Adrenal gland (tissue), 12 donors: ENCODE measurements around the gene ANKRD13A. TPM values are rescaled to one million over a fixed set of nuclear protein-coding genes. Genes with fewer than 3 reads are reported as not detected.
"Not testable (repeated sequence)": the region's sequence is repeated elsewhere in the genome, so short reads cannot be mapped to it uniquely, and the experiment has no call there.

ENCODE experiments used
- DNase-seq, 7 donors: peaks; one replicate each; pipeline ENCODE4 v3.0.0-alpha.2; 2019 to 2020
- H3K27ac ChIP-seq, 5 donors: fragments of 200-600 bp; sonication (generic) in 4 of 5; 1 replicate in 3 of 5; 2 replicates in 2 of 5; pipeline versions ENCODE4 v1.5.1 to v1.8.0; 2016 to 2020; ENCODE audit warnings: mild to moderate bottlenecking in 1 of 5
- H3K27me3 ChIP-seq: fragments of 200-600 bp; 2 replicates; pipeline ENCODE4 v1.8.0; 2021
- H3K36me3 ChIP-seq, 2 donors: fragments of 200-600 bp; replicated peaks in 1 of 2; 1 replicate in 1 of 2; 2 replicates in 1 of 2; pipeline versions ENCODE4 v1.5.1 to v1.8.0; 2018 to 2022
- H3K4me1 ChIP-seq, 2 donors: fragments of 200-600 bp; replicated peaks in 1 of 2; 1 replicate in 1 of 2; 2 replicates in 1 of 2; pipeline versions ENCODE4 v1.5.1 to v1.8.0; 2018 to 2021
- H3K4me3 ChIP-seq, 4 donors: fragments of 200-600 bp; sonication (generic) in 3 of 4; one replicate each; pipeline ENCODE4 v1.5.1; 2016 to 2018
- H3K9me3 ChIP-seq, 3 donors: fragments of 200-600 bp; sonication (generic) in 1 of 3; replicated peaks in 1 of 3; 1 replicate in 2 of 3; 2 replicates in 1 of 3; pipeline versions ENCODE4 v1.5.1 to v1.8.0; 2016 to 2021
- CTCF ChIP-seq, 6 experiments: fragments of 450-650 bp in 4 of 6; fragments of 200-600 bp in 2 of 6; sonication (generic) in 1 of 6; IDR thresholded peaks; 1 replicate in 5 of 6; 2 replicates in 1 of 6; pipeline versions ENCODE4 v1.5.1 to v1.8.0; 2016 to 2021; ENCODE audit warnings: antibody characterized with exemption in 6 of 6, mild to moderate bottlenecking in 2 of 6, moderate library complexity in 1 of 6
- POLR2A ChIP-seq, 2 donors: fragments of 450-650 bp; IDR thresholded peaks; one replicate each; pipeline ENCODE4 v1.6.1; 2017; ENCODE audit warnings: antibody characterized with exemption in 2 of 2, mild to moderate bottlenecking in 2 of 2, moderate library complexity in 1 of 2
- WGBS, 4 donors: extraction: QIAGEN DNeasy Blood & Tissue Kit in 2 of 4; methylation state at CpG; one replicate each; pipeline versions ENCODE4 v1.1.5 to v1.1.7; 2013 to 2017; 5-methylcytosine and 5-hydroxymethylcytosine counted together
- intact Hi-C, 2 donors: fragments of 100-400 bp; cut with DNase I; formaldehyde crosslinking; loops; one replicate each; pipeline versions ENCODE4 v1.14.1 to v1.15.0; 2022 to 2023
- polyA plus RNA-seq, 3 donors: library from polyadenylated mRNA; stranded (reverse); fragments of 200-250 nt in 2 of 3; fragments of 350-450 nt in 1 of 3; fragmentation: Illumina TruSeq in 1 of 3; extraction: RNeasy Lipid Tissue Mini Kit (QIAGEN cat#74804) in 1 of 3; gene quantifications; one replicate each; pipeline ENCODE4 v1.2.3, GENCODE V29; 2013 to 2014
- total RNA-seq, 9 donors: library from RNA; depleted of rRNA in 4 of 9; stranded (reverse); fragments of >200 nt in 4 of 9; fragments of 120-200 nt in 1 of 9; fragmentation: NEBNext Ultra II Directional in 1 of 9; extraction: Animal tissue kit (Norgen Biotek cat#: 25700) in 1 of 9; gene quantifications; one replicate each; pipeline versions ENCODE4 v1.1.0 to v1.2.4, GENCODE V29; 2013 to 2023
- donor health status: healthy with polysubstance abuse.
- donor health status: Bipolar disorder and iron deficiency.
- donor health status: DM: yes; HTN: yes; CAD: no.
- donor health status: DM: no; HTN: no; CAD: no.
- donor health status: DM: no; HTN: no; CAD: no.
- donor health status: DM: yes; HTN: yes; CAD: no.

ANKRD13A gene
- total and polyA plus RNA-seq, 12 donors, result 17.1 to 84.5 (median 41.7) TPM

GRCh38 chr12:109981311-109981710 lies 17.9 kb upstream of the ANKRD13A start:
- peaks cover 0 to 91% of the 10 kb centered on the region in 2 donors for H3K36me3 ChIP-seq
- peaks cover 0 to 6% (median 0%) of the 10 kb centered on the region in 3 donors for H3K9me3 ChIP-seq
- DNase-seq, result no peak
- peak overlapping the region in 1 of 5 donors; percentile 72 for H3K27ac ChIP-seq
- intact Hi-C loops, result no loop called here
- H3K4me3 ChIP-seq, result no peak overlapping the region
- peaks cover 5 to 38% of the 10 kb centered on the region in 2 donors for H3K4me1 ChIP-seq
- TF ChIP-seq POLR2A (IDR thresholded peaks at IDR 0.05), result no peak
- no peak for TF ChIP-seq CTCF (IDR thresholded peaks at IDR 0.05)
- 91 to 94% (median 93%) methylated on average over 5 of the region's 5 CpGs for WGBS, 4 donors
- no peaks in the 10 kb centered on the region for H3K27me3 ChIP-seq

- TF ChIP-seq CTCF (IDR thresholded peaks at IDR 0.05), result no peak
- no peak for TF ChIP-seq POLR2A (IDR thresholded peaks at IDR 0.05)
- DNase-seq, result no peak
- no peak overlapping the region for H3K4me3 ChIP-seq
- peaks cover 0 to 6% (median 0%) of the 10 kb centered on the region in 3 donors for H3K9me3 ChIP-seq
- peaks cover 5 to 38% of the 10 kb centered on the region in 2 donors for H3K4me1 ChIP-seq
- H3K27ac ChIP-seq, result peak overlapping the region in 3 of 5 donors; percentile 22 to 72 (median 53)
- intact Hi-C loops, result no loop called here
- H3K36me3 ChIP-seq, result peaks cover 0 to 91% of the 10 kb centered on the region in 2 donors
- no peaks in the 10 kb centered on the region for H3K27me3 ChIP-seq
Measured at GRCh38 chr12:109982210-109982609, 17.0 kb upstream of the ANKRD13A start.

GRCh38 chr12:109983432-109984142 lies 15.6 kb upstream of the ANKRD13A start:
- Histone ChIP-seq H3K9me3 (peaks cover 0 to 1% (median 0%) of the 10 kb centered on the region in 3 donors), H3K27me3 (no peaks in the 10 kb centered on the region), H3K36me3 (peaks cover 0 to 94% of the 10 kb centered on the region in 2 donors), H3K27ac (peak overlapping the region in 3 of 5 donors; percentile 51 to 72 (median 53)), H3K4me3 (no peak overlapping the region), H3K4me1 (peaks cover 5 to 38% of the 10 kb centered on the region in 2 donors)
- TF ChIP-seq POLR2A (IDR thresholded peaks at IDR 0.05) (peak in 1 of 2 donors; percentile 7), CTCF (IDR thresholded peaks at IDR 0.05) (no peak)
- DNase-seq, result peak in 4 of 7 donors; percentile 34 to 65 (median 49)
- intact Hi-C loops, result no loop called here
- 68 to 73% (median 72%) methylated on average over 8 of the region's 8 CpGs for WGBS, 4 donors

GRCh38 chr12:109986236-109986635 lies 13.0 kb upstream of the ANKRD13A start:
- H3K27ac ChIP-seq, H3K27me3 ChIP-seq, intact Hi-C loops, H3K4me3 ChIP-seq, DNase-seq, H3K9me3 ChIP-seq: not testable (repeated sequence)
- 93 to 98% (median 95%) methylated on average over 16 of the region's 16 CpGs for WGBS, 4 donors
- peaks cover 0 to 91% of the 10 kb centered on the region in 2 donors for H3K36me3 ChIP-seq
- H3K4me1 ChIP-seq, result peaks cover 5 to 29% of the 10 kb centered on the region in 2 donors

GRCh38 chr12:109987615-109988014 lies 11.6 kb upstream of the ANKRD13A start:
- no peak overlapping the region for H3K27ac ChIP-seq
- H3K4me3 ChIP-seq, result no peak overlapping the region
- H3K4me1 ChIP-seq, result peaks cover 0 to 22% of the 10 kb centered on the region in 2 donors
- 86 to 95% (median 94%) methylated on average over 8 of the region's 8 CpGs for whole genome bisulfite sequencing, 4 donors
- TF ChIP-seq CTCF (IDR thresholded peaks at IDR 0.05), result no peak
- no peak for TF ChIP-seq POLR2A (IDR thresholded peaks at IDR 0.05)
- no peaks in the 10 kb centered on the region for H3K9me3 ChIP-seq
- H3K36me3 ChIP-seq, result peaks cover 0 to 80% of the 10 kb centered on the region in 2 donors
- intact Hi-C loops, result no loop called here
- no peak for DNase-seq
- no peaks in the 10 kb centered on the region for H3K27me3 ChIP-seq
